HEK293 (cell line): ENCODE results near the gene KCNK18.

ENCODE experiments used
- CTCF ChIA-PET: fragments of 350-600 bp; formaldehyde crosslinking; extraction: SDS; loops from one replicate; lab custom pipeline; 2021; ENCODE audit warnings: antibody characterized with exemption; lab: Yijun Ruan, JAX
- POLR2A ChIA-PET: fragments of 300-600 bp; formaldehyde crosslinking; extraction: SDS; loops from one replicate; lab custom pipeline; 2020; ENCODE audit warnings: antibody characterized with exemption, inconsistent platforms; lab: Yijun Ruan, JAX
- H3K27ac ChIP-seq: fragments of 200-500 bp; sonication (Bioruptor generic); 2 replicates; pipeline ENCODE4 v1.5.1; 2014; ENCODE audit warnings: low read depth, low read length, control low read depth, inconsistent platforms; ENCODE audit errors: extremely low read depth
- H3K36me3 ChIP-seq, 2 experiments: fragments of 200-500 bp in 1 of 2; sonication (Bioruptor generic) in 1 of 2; 1 replicate in 1 of 2; 2 replicates in 1 of 2; pipeline ENCODE4 v1.5.1; 2014 to 2017; ENCODE audit warnings: inconsistent platforms in 2 of 2, low read length in 2 of 2; ENCODE audit not compliant: control insufficient read depth in 2 of 2, insufficient read depth in 1 of 2
- H3K4me1 ChIP-seq: fragments of 200-500 bp; sonication (Bioruptor generic); 2 replicates; pipeline ENCODE4 v1.5.1; 2014; ENCODE audit warnings: mild to moderate bottlenecking, low read length, inconsistent platforms; ENCODE audit not compliant: control insufficient read depth, insufficient read depth
- H3K4me3 ChIP-seq: 2 replicates; pipeline ENCODE4 v1.5.1; 2011; ENCODE audit warnings: low read depth, mild to moderate bottlenecking, control low read depth, low read length, moderate library complexity
- H3K9me3 ChIP-seq: fragments of 200-500 bp; sonication (Bioruptor generic); 2 replicates; pipeline ENCODE4 v1.5.1; 2014; ENCODE audit warnings: low read depth, low read length, inconsistent platforms; ENCODE audit not compliant: control insufficient read depth, insufficient read depth
- GLIS1 ChIP-seq: fragments of 450-650 bp; formaldehyde crosslinking; IDR thresholded peaks from 2 replicates; pipeline ENCODE4 v1.5.1; 2016; ENCODE audit warnings: missing biosample characterization, missing genetic modification characterization
- MZF1 ChIP-seq: fragments of 450-650 bp; formaldehyde crosslinking; IDR thresholded peaks from 2 replicates; pipeline ENCODE4 v1.5.1; 2017; ENCODE audit warnings: missing biosample characterization, missing genetic modification characterization, borderline replicate concordance
- SP7 ChIP-seq: fragments of 450-650 bp; formaldehyde crosslinking; IDR thresholded peaks from 2 replicates; pipeline ENCODE4 v1.5.1; 2016; ENCODE audit warnings: missing biosample characterization, missing genetic modification characterization
- ZBTB17 ChIP-seq: fragments of 450-650 bp; formaldehyde crosslinking; IDR thresholded peaks from 2 replicates; pipeline ENCODE4 v1.5.1; 2016; ENCODE audit warnings: missing biosample characterization, missing genetic modification characterization
- ZNF157 ChIP-seq: fragments of 450-650 bp; formaldehyde crosslinking; IDR thresholded peaks from 2 replicates; pipeline ENCODE4 v1.5.1; 2016; ENCODE audit warnings: missing biosample characterization, missing genetic modification characterization
- ZNF211 ChIP-seq: fragments of 450-650 bp; formaldehyde crosslinking; IDR thresholded peaks from 2 replicates; pipeline ENCODE4 v1.5.1; 2016; ENCODE audit warnings: low read depth, missing biosample characterization, missing genetic modification characterization
- ZNF266 ChIP-seq: fragments of 450-650 bp; formaldehyde crosslinking; IDR thresholded peaks from 2 replicates; pipeline ENCODE4 v1.5.1; 2016; ENCODE audit warnings: missing biosample characterization, missing genetic modification characterization, low read depth
- ZNF362 ChIP-seq: fragments of 450-650 bp; formaldehyde crosslinking; IDR thresholded peaks from 2 replicates; pipeline ENCODE4 v1.5.1; 2016; ENCODE audit warnings: missing biosample characterization, missing genetic modification characterization
- ZNF366 ChIP-seq: fragments of 450-650 bp; formaldehyde crosslinking; conservative IDR thresholded peaks from 2 replicates; pipeline ENCODE4 v1.5.1; 2016; ENCODE audit warnings: missing biosample characterization, missing genetic modification characterization
- ZNF416 ChIP-seq: fragments of 450-650 bp; formaldehyde crosslinking; IDR thresholded peaks from 2 replicates; pipeline ENCODE4 v1.5.1; 2016; ENCODE audit warnings: missing biosample characterization, missing genetic modification characterization
- ZNF596 ChIP-seq: fragments of 450-650 bp; IDR thresholded peaks from 2 replicates; pipeline ENCODE4 v1.5.0; 2018; ENCODE audit warnings: missing biosample characterization, mild to moderate bottlenecking, missing genetic modification characterization, moderate library complexity
- ZNF623 ChIP-seq: fragments of 450-650 bp; formaldehyde crosslinking; IDR thresholded peaks from 2 replicates; pipeline ENCODE4 v1.5.1; 2016; ENCODE audit warnings: missing biosample characterization, missing genetic modification characterization
- ZNF626 ChIP-seq: fragments of 450-650 bp; sonication (Bioruptor Pico); formaldehyde crosslinking; IDR thresholded peaks from 2 replicates; pipeline ENCODE4 v1.5.1; 2018; ENCODE audit warnings: missing biosample characterization, missing genetic modification characterization, inconsistent platforms
- ZNF670 ChIP-seq: fragments of 450-650 bp; formaldehyde crosslinking; IDR thresholded peaks from 2 replicates; pipeline ENCODE4 v1.5.1; 2016; ENCODE audit warnings: missing biosample characterization, missing genetic modification characterization, low read depth
- ZNF747 ChIP-seq: fragments of 450-650 bp; formaldehyde crosslinking; IDR thresholded peaks from 2 replicates; pipeline ENCODE4 v1.5.1; 2016; ENCODE audit warnings: missing biosample characterization, missing genetic modification characterization
- ZNF791 ChIP-seq: fragments of 450-650 bp; formaldehyde crosslinking; IDR thresholded peaks from 2 replicates; pipeline ENCODE4 v1.5.1; 2016; ENCODE audit warnings: missing biosample characterization, missing genetic modification characterization
- ZNF837 ChIP-seq: fragments of 450-650 bp; formaldehyde crosslinking; IDR thresholded peaks from 2 replicates; pipeline ENCODE4 v1.5.1; 2016; ENCODE audit warnings: missing biosample characterization, missing genetic modification characterization
- ZXDB ChIP-seq: fragments of 450-650 bp; formaldehyde crosslinking; IDR thresholded peaks from 2 replicates; pipeline ENCODE4 v1.5.1; 2016; ENCODE audit warnings: missing biosample characterization, missing genetic modification characterization
- TF ChIP-seq, protein P1 (sequence below): fragments of 450-650 bp; formaldehyde crosslinking; IDR thresholded peaks from 2 replicates; pipeline ENCODE4 v1.5.1; 2016; ENCODE audit warnings: missing biosample characterization, missing genetic modification characterization
- TF ChIP-seq, protein P2 (sequence below): fragments of 450-650 bp; formaldehyde crosslinking; IDR thresholded peaks from 2 replicates; pipeline ENCODE4 v1.5.1; 2016; ENCODE audit warnings: missing biosample characterization, missing genetic modification characterization
- TF ChIP-seq, protein P3 (sequence below): fragments of 450-650 bp; formaldehyde crosslinking; IDR thresholded peaks from 2 replicates; pipeline ENCODE4 v1.5.0; 2017; ENCODE audit warnings: missing biosample characterization, missing genetic modification characterization, borderline replicate concordance
- TF ChIP-seq, protein P4 (sequence below): fragments of 450-650 bp; formaldehyde crosslinking; IDR thresholded peaks from 2 replicates; pipeline ENCODE4 v1.5.1; 2017; ENCODE audit warnings: missing biosample characterization, missing genetic modification characterization

Gene KCNK18

GRCh38 chr10:117167789-117168674, 29.3 kb upstream of the KCNK18 start:
- Histone ChIP-seq H3K9me3 (no peaks in the 10 kb centered on the region), H3K27ac (no peak overlapping the region), H3K36me3 (no peaks in the 10 kb centered on the region), H3K4me1 (no peaks in the 10 kb centered on the region), H3K4me3 (peak overlapping the region; percentile 29)
- POLR2A ChIA-PET, result interaction anchor here (0.6 to 1.0 kb wide), 2 partner anchors 29 to 371 kb away, joined by 3 to 4 read pairs; no protein-coding TSS in a partner anchor
- CTCF ChIA-PET, result interaction anchor here (0.5 to 18.6 kb wide), 44 partner anchors 7 to 498 kb away, joined by 3 to 471 read pairs (median 4); partner anchors contain the start of gene SHTN1
- no peak for TF ChIP-seq ZNF362 (tag by site-specific recombination)
- no peak for TF ChIP-seq ZNF837
- no peak for TF ChIP-seq ZNF157
- no peak for TF ChIP-seq ZNF623 (tag by site-specific recombination)
- peak; percentile 69 for TF ChIP-seq ZNF596
- TF ChIP-seq, protein P1, sequence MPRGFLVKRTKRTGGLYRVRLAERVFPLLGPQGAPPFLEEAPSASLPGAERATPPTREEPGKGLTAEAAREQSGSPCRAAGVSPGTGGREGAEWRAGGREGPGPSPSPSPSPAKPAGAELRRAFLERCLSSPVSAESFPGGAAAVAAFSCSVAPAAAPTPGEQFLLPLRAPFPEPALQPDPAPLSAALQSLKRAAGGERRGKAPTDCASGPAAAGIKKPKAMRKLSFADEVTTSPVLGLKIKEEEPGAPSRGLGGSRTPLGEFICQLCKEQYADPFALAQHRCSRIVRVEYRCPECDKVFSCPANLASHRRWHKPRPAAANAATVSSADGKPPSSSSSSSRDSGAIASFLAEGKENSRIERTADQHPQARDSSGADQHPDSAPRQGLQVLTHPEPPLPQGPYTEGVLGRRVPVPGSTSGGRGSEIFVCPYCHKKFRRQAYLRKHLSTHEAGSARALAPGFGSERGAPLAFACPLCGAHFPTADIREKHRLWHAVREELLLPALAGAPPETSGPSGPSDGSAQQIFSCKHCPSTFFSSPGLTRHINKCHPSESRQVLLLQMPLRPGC (tag by site-specific recombination), result no peak
- TF ChIP-seq, protein P2, sequence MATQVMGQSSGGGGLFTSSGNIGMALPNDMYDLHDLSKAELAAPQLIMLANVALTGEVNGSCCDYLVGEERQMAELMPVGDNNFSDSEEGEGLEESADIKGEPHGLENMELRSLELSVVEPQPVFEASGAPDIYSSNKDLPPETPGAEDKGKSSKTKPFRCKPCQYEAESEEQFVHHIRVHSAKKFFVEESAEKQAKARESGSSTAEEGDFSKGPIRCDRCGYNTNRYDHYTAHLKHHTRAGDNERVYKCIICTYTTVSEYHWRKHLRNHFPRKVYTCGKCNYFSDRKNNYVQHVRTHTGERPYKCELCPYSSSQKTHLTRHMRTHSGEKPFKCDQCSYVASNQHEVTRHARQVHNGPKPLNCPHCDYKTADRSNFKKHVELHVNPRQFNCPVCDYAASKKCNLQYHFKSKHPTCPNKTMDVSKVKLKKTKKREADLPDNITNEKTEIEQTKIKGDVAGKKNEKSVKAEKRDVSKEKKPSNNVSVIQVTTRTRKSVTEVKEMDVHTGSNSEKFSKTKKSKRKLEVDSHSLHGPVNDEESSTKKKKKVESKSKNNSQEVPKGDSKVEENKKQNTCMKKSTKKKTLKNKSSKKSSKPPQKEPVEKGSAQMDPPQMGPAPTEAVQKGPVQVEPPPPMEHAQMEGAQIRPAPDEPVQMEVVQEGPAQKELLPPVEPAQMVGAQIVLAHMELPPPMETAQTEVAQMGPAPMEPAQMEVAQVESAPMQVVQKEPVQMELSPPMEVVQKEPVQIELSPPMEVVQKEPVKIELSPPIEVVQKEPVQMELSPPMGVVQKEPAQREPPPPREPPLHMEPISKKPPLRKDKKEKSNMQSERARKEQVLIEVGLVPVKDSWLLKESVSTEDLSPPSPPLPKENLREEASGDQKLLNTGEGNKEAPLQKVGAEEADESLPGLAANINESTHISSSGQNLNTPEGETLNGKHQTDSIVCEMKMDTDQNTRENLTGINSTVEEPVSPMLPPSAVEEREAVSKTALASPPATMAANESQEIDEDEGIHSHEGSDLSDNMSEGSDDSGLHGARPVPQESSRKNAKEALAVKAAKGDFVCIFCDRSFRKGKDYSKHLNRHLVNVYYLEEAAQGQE (tag by site-specific recombination), result peak; percentile 49; the same call in 1 of the 2 replicates
- no peak for TF ChIP-seq ZNF670 (tag by site-specific recombination)
- TF ChIP-seq MZF1, result peak; percentile 57; the same call in 1 of the 2 replicates
- no peak for TF ChIP-seq ZNF266 (tag by site-specific recombination)
- TF ChIP-seq GLIS1 (tag by site-specific recombination), result no peak
- TF ChIP-seq ZNF791 (tag by site-specific recombination), result no peak
- no peak for TF ChIP-seq ZNF626 (tag by site-specific recombination)
- TF ChIP-seq ZNF366, result peak; percentile 29; the same call in 1 of the 2 replicates
- peak; percentile 48; the same call in 1 of the 2 replicates for TF ChIP-seq SP7 (tag by site-specific recombination)
- TF ChIP-seq, protein P3, sequence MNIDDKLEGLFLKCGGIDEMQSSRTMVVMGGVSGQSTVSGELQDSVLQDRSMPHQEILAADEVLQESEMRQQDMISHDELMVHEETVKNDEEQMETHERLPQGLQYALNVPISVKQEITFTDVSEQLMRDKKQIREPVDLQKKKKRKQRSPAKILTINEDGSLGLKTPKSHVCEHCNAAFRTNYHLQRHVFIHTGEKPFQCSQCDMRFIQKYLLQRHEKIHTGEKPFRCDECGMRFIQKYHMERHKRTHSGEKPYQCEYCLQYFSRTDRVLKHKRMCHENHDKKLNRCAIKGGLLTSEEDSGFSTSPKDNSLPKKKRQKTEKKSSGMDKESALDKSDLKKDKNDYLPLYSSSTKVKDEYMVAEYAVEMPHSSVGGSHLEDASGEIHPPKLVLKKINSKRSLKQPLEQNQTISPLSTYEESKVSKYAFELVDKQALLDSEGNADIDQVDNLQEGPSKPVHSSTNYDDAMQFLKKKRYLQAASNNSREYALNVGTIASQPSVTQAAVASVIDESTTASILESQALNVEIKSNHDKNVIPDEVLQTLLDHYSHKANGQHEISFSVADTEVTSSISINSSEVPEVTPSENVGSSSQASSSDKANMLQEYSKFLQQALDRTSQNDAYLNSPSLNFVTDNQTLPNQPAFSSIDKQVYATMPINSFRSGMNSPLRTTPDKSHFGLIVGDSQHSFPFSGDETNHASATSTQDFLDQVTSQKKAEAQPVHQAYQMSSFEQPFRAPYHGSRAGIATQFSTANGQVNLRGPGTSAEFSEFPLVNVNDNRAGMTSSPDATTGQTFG (tag by site-specific recombination), result no peak
- peak; percentile 91 for TF ChIP-seq ZBTB17 (tag by site-specific recombination)
- TF ChIP-seq ZXDB (tag by site-specific recombination), result no peak
- no peak for TF ChIP-seq ZNF416
- TF ChIP-seq, protein P4, sequence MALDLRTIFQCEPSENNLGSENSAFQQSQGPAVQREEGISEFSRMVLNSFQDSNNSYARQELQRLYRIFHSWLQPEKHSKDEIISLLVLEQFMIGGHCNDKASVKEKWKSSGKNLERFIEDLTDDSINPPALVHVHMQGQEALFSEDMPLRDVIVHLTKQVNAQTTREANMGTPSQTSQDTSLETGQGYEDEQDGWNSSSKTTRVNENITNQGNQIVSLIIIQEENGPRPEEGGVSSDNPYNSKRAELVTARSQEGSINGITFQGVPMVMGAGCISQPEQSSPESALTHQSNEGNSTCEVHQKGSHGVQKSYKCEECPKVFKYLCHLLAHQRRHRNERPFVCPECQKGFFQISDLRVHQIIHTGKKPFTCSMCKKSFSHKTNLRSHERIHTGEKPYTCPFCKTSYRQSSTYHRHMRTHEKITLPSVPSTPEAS (tag by site-specific recombination), result no peak
- TF ChIP-seq ZNF747 (tag by site-specific recombination), result no peak
- no peak for TF ChIP-seq ZNF211 (tag by site-specific recombination)
